ENCODE data around the gene TMCC3.

DNA sequence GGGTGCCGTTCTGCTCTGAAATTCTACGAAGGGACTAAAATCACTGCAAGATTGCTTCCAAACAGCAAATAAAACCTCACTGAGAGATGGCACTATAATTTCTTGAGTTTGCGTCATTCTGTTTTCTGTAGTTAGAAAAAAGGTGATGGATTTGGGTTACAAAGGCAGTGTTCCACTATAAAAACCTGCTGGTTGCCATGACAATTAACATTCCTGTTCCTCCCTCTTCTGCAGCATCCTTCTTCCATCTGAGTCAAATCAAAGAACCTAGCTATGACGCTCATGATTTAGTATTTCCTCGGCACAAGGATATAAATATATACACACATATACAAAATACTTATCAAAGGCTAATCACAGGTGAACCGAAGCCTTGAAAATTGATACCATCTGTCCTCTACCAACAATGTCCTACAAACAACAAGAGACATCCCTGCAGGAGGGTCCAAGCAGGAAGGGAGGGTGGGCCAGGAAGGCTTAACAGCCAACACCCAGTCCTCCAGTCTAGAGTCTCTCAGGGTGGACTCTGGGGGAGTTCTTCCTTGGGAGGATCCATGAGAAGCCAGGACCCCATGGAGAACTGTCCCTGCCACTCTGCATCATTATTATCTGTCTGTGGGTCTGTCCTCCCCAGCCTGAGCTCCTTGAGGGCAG, 21.4 kb downstream of the TMCC3 start:
- TF ChIP-seq, protein P1, sequence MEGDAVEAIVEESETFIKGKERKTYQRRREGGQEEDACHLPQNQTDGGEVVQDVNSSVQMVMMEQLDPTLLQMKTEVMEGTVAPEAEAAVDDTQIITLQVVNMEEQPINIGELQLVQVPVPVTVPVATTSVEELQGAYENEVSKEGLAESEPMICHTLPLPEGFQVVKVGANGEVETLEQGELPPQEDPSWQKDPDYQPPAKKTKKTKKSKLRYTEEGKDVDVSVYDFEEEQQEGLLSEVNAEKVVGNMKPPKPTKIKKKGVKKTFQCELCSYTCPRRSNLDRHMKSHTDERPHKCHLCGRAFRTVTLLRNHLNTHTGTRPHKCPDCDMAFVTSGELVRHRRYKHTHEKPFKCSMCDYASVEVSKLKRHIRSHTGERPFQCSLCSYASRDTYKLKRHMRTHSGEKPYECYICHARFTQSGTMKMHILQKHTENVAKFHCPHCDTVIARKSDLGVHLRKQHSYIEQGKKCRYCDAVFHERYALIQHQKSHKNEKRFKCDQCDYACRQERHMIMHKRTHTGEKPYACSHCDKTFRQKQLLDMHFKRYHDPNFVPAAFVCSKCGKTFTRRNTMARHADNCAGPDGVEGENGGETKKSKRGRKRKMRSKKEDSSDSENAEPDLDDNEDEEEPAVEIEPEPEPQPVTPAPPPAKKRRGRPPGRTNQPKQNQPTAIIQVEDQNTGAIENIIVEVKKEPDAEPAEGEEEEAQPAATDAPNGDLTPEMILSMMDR (IDR thresholded peaks at IDR 0.05; ENCODE audit: poor library complexity, severe bottlenecking), result no peak
- TF ChIP-seq SMC3 (conservative IDR thresholded peaks at IDR 0.05; ENCODE audit: poor library complexity) (no peak), REST (IDR thresholded peaks at IDR 0.05; ENCODE audit: borderline replicate concordance) (no peak), EZH2 (IDR thresholded peaks at IDR 0.05; ENCODE audit: borderline replicate concordance, insufficient read depth, low read length, poor library complexity, severe bottlenecking) (no peak), EP300 (conservative IDR thresholded peaks at IDR 0.05; ENCODE audit: poor library complexity, severe bottlenecking) (no peak), RAD21 (conservative IDR thresholded peaks at IDR 0.05) (no peak), POLR2AphosphoS5 (IDR thresholded peaks at IDR 0.05) (no peak), MXI1 (conservative IDR thresholded peaks at IDR 0.05; ENCODE audit: poor library complexity, severe bottlenecking) (no peak)

Data from neural cell (in vitro differentiated cells).